ENCODE measurements around the gene AGMO.

GRCh38 chr7:15558756-15559155, 3.1 kb downstream of the AGMO start:
- TF ChIP-seq EZH2 (IDR thresholded peaks at IDR 0.05; ENCODE audit: low read depth, unreplicated experiment) (no peak), POLR2AphosphoS5 (IDR thresholded peaks at IDR 0.05; ENCODE audit: low read depth) (no peak), EZH2phosphoT487 (IDR thresholded peaks at IDR 0.05; ENCODE audit: unreplicated experiment) (no peak), ZNF462 (CRISPR knock-in tag; IDR thresholded peaks at IDR 0.05) (no peak), JUNB (IDR thresholded peaks at IDR 0.05; ENCODE audit: unreplicated experiment) (no peak), NANOG (IDR thresholded peaks at IDR 0.05; ENCODE audit: borderline replicate concordance) (no peak), ETS1 (IDR thresholded peaks at IDR 0.05) (no peak), CREB1 (CRISPR knock-in tag; IDR thresholded peaks at IDR 0.05; ENCODE audit: low read depth) (no peak), REST (IDR thresholded peaks at IDR 0.05; ENCODE audit: unreplicated experiment) (no peak), ZNF331 (CRISPR knock-in tag; IDR thresholded peaks at IDR 0.05; ENCODE audit: low read depth) (no peak), ZNF114 (CRISPR knock-in tag; IDR thresholded peaks at IDR 0.05) (no peak), STAT1 (IDR thresholded peaks at IDR 0.05; ENCODE audit: unreplicated experiment) (no peak)
- TF ChIP-seq, protein P1, sequence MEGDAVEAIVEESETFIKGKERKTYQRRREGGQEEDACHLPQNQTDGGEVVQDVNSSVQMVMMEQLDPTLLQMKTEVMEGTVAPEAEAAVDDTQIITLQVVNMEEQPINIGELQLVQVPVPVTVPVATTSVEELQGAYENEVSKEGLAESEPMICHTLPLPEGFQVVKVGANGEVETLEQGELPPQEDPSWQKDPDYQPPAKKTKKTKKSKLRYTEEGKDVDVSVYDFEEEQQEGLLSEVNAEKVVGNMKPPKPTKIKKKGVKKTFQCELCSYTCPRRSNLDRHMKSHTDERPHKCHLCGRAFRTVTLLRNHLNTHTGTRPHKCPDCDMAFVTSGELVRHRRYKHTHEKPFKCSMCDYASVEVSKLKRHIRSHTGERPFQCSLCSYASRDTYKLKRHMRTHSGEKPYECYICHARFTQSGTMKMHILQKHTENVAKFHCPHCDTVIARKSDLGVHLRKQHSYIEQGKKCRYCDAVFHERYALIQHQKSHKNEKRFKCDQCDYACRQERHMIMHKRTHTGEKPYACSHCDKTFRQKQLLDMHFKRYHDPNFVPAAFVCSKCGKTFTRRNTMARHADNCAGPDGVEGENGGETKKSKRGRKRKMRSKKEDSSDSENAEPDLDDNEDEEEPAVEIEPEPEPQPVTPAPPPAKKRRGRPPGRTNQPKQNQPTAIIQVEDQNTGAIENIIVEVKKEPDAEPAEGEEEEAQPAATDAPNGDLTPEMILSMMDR (conservative IDR thresholded peaks at IDR 0.05; ENCODE audit: low read depth in 2 of 2) = no peak
